ENCODE results near the gene ISM1. TPM values are rescaled to one million over a fixed set of nuclear protein-coding genes. Genes with fewer than 3 reads are reported as not detected.

Gene ISM1
- total RNA-seq, 6 donors from 2014 or later: 2.2 to 7.4 (median 2.3) TPM; not detected in 1

DNA sequence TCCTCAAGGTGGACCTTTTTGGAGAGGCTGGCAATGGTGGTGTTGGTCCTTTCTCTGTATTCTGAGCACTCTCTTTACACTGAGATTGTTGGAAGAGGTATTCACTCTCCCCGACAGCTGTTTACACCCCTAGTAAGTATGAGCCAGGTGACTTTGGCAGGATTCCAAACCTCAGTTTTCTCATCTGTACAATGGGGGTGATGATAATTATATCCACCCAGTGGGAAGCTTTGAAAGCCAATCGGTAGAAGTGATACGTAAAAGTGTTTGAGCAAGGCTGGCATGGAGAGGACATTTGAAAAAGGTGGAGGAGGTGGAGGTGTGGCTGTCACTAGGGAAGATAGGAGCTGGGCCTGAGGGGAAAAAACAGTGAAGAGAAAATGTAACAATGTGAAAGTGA lies 35.5 kb downstream of the ISM1 start:
- WGBS, 2 donors: 91 to 96% methylated on average over 3 of the region's 3 CpGs
- DNase-seq (no peak), ATAC-seq (ENCODE audit: low FRiP score in 2 of 2) (no peak)
- no peak overlapping the region for H3K4me3 ChIP-seq
- peaks cover 0 to 6% (median under 1%) of the 10 kb centered on the region in 4 donors for H3K4me1 ChIP-seq
- H3K27ac ChIP-seq: no peak overlapping the region
- no peak for TF ChIP-seq POLR2A (IDR thresholded peaks at IDR 0.05)
- TF ChIP-seq, protein P1, sequence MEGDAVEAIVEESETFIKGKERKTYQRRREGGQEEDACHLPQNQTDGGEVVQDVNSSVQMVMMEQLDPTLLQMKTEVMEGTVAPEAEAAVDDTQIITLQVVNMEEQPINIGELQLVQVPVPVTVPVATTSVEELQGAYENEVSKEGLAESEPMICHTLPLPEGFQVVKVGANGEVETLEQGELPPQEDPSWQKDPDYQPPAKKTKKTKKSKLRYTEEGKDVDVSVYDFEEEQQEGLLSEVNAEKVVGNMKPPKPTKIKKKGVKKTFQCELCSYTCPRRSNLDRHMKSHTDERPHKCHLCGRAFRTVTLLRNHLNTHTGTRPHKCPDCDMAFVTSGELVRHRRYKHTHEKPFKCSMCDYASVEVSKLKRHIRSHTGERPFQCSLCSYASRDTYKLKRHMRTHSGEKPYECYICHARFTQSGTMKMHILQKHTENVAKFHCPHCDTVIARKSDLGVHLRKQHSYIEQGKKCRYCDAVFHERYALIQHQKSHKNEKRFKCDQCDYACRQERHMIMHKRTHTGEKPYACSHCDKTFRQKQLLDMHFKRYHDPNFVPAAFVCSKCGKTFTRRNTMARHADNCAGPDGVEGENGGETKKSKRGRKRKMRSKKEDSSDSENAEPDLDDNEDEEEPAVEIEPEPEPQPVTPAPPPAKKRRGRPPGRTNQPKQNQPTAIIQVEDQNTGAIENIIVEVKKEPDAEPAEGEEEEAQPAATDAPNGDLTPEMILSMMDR (IDR thresholded peaks at IDR 0.05): no peak
- TF ChIP-seq EP300 (IDR thresholded peaks at IDR 0.05): no peak
- no peak for TF ChIP-seq POLR2AphosphoS5 (IDR thresholded peaks at IDR 0.05)
- H3K36me3 ChIP-seq: no peaks in the 10 kb centered on the region
- H3K9me3 ChIP-seq: no peaks in the 10 kb centered on the region
- H3K27me3 ChIP-seq: no peaks in the 10 kb centered on the region

DNA sequence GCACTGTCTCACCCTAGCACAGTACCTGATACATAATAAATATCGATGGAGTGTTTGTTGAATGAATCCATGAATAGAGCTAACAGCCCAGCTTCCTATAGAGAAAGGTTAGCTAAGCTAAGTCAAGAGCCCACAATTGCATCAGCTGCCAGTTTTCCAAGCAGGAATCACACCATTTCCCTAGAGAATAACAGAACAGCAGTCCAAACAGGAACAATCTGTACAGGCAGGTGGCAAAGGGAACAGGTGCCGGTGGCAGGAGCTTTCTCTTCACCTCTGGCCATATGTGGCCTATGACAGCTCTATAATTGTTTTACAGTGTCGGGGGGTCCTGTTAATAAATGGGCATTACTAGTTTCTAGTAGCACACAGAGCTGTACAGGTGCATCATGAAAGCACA lies 38.8 kb downstream of the ISM1 start:
- WGBS, 2 donors: 83 to 91% methylated on average over 3 of the region's 3 CpGs
- no peak for ATAC-seq (ENCODE audit: low FRiP score in 2 of 2)
- H3K4me1 ChIP-seq: peaks cover 2 to 19% (median 12%) of the 10 kb centered on the region in 4 donors
- no peak for TF ChIP-seq POLR2A (IDR thresholded peaks at IDR 0.05)
- TF ChIP-seq, protein P1 (IDR thresholded peaks at IDR 0.05): no peak
- TF ChIP-seq EP300 (IDR thresholded peaks at IDR 0.05): no peak
- no peak for TF ChIP-seq POLR2AphosphoS5 (IDR thresholded peaks at IDR 0.05)
- H3K9me3 ChIP-seq: no peaks in the 10 kb centered on the region
- no peak for DNase-seq
- no peaks in the 10 kb centered on the region for H3K27me3 ChIP-seq
- no peak overlapping the region for H3K4me3 ChIP-seq
- no peaks in the 10 kb centered on the region for H3K36me3 ChIP-seq
- no peak overlapping the region for H3K27ac ChIP-seq

DNA sequence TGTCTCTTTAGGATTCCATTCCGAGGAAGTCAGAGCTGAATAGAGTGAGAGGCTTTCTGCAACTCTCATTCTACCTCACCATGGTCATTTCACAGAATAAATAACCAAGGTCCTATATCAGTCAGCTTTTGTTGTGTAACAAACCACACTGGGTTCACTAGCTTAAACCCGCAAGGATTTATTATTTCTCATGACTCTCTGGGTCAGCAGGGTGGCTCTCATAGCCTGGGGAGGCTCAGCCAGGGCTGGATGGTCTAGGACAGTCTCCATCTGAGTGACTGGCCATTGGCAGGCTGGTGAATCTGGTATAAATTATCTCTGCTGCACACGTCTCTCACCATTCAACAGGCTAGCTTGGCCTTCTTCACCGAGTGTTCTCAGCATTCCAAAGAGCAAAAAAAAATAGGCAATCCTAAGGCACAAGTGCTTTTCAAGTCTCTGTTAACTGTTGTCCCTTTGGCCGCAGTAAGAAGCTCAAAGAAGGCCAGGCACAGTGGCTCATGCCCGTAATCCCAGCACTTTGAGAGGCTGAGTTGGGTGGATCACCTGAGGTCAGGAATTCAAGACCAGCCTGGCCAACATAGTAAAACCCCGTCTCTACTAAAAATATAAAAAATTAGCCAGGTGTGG lies 39.7 kb downstream of the ISM1 start:
- no peaks in the 10 kb centered on the region for H3K36me3 ChIP-seq
- TF ChIP-seq EP300 (IDR thresholded peaks at IDR 0.05): peak in 1 of 4 donors; percentile 32
- TF ChIP-seq POLR2AphosphoS5 (IDR thresholded peaks at IDR 0.05): no peak
- ATAC-seq (ENCODE audit: low FRiP score in 2 of 2): peak; percentile 14 to 59
- peak overlapping the region in 2 of 4 donors; percentile 26 to 27 for H3K27ac ChIP-seq
- peak in 1 of 2 donors; percentile 34 for DNase-seq
- H3K27me3 ChIP-seq: no peaks in the 10 kb centered on the region
- peaks cover 2 to 19% (median 12%) of the 10 kb centered on the region in 4 donors for H3K4me1 ChIP-seq
- H3K9me3 ChIP-seq: no peaks in the 10 kb centered on the region
- 60 to 70% methylated on average over 7 of the region's 7 CpGs for WGBS, 2 donors
- no peak overlapping the region for H3K4me3 ChIP-seq

DNA sequence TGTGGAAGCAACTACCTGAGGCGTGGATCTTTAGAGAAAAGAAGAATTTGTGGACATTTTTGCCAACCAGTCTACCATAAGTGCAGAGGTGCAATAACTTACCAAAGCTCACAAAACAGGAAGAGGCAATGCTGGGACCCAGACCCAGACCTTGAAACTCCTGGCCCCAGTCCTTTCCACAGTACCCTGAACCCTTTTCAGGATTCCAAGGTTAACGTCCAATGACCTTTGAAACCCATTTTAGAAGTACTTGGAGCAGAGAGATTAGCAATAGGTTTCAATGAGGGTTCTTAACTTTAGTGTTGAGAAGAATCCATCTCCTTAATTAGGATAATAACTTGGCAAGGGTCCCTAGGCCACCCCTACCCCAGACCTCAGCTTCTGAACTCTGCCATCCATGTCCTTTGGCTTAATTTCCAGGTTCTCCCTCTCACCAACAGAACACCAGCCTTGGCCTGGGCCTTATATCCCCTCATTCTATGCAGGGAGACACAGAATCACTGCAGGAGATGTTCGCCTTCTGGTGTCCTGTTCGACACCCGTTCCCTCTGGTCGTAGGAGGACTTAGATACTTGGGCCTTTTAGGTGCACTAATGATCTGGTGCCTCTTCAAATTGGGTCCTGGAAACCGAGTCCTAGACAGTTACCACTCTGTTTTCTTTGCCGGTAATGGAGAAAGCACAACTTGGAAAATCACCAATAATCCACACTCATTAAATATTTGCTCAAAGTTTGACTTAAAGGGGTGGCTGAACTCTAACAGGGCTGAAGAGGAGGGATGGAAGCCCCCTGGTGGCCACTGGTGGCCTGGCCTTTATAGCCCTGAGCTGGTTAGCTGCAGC lies 40.6 kb downstream of the ISM1 start:
- Histone ChIP-seq H3K36me3 (no peaks in the 10 kb centered on the region), H3K4me3 (no peak overlapping the region), H3K4me1 (peaks cover 2 to 19% (median 12%) of the 10 kb centered on the region in 4 donors), H3K27ac (no peak overlapping the region), H3K9me3 (no peaks in the 10 kb centered on the region), H3K27me3 (no peaks in the 10 kb centered on the region)
- WGBS, 2 donors: 81 to 92% methylated on average over 8 of the region's 8 CpGs
- DNase-seq: peak; percentile 13 to 42
- TF ChIP-seq, protein P1 (IDR thresholded peaks at IDR 0.05): peak in 5 of 6 experiments; percentile 38 to 56 (median 42)
- TF ChIP-seq EP300 (IDR thresholded peaks at IDR 0.05): no peak
- TF ChIP-seq POLR2A (IDR thresholded peaks at IDR 0.05): no peak
- TF ChIP-seq POLR2AphosphoS5 (IDR thresholded peaks at IDR 0.05): no peak
- peak; percentile 52 to 78 for ATAC-seq (ENCODE audit: low FRiP score in 2 of 2)

DNA sequence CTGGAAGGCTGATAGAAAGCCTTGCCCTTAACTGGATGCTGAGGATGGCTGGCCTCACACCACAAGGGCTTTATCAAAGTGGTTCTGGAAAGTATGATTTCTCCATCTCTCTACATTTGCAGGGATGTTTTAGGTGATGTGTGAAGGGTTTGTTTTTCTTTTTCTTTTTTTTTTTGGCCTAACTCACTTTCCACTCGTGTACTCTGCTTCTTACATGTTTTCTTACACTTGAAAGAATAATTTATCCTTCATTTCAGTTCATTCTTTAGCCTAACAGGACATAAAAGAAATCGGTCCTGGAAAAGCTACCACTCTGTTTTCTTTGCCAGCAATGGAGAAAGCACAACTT lies 41.2 kb downstream of the ISM1 start:
- DNase-seq (no peak), ATAC-seq (ENCODE audit: low FRiP score in 2 of 2) (no peak)
- Histone ChIP-seq H3K4me1 (peaks cover 2 to 19% (median 12%) of the 10 kb centered on the region in 4 donors), H3K27me3 (no peaks in the 10 kb centered on the region), H3K36me3 (no peaks in the 10 kb centered on the region), H3K27ac (no peak overlapping the region), H3K9me3 (no peaks in the 10 kb centered on the region), H3K4me3 (no peak overlapping the region)
- TF ChIP-seq, protein P1 (IDR thresholded peaks at IDR 0.05): no peak
- no peak for TF ChIP-seq POLR2AphosphoS5 (IDR thresholded peaks at IDR 0.05)
- TF ChIP-seq EP300 (IDR thresholded peaks at IDR 0.05): no peak
- no peak for TF ChIP-seq POLR2A (IDR thresholded peaks at IDR 0.05)
- WGBS, 2 donors: 61 to 62% methylated on average over 2 of the region's 2 CpGs

All from upper lobe of left lung (tissue), 6 donors.